NCI-H2196 treated with DMSO at 0.1 percent for 48 hours (cell line): Measurements from ENCODE around the gene ZNF488.

Experiments
- DNase-seq: peaks from one replicate; lab custom pipeline; 2025; ENCODE audit not compliant: unreplicated experiment; lab: John Stamatoyannopoulos, UW

ZNF488 gene

GRCh38 chr10:47367646-47368045 lies 16.4 kb downstream of the ZNF488 start:
- DNase-seq = no peak

- no peak for DNase-seq
Observed at GRCh38 chr10:47366731-47367460, 17.2 kb downstream of the ZNF488 start.

GRCh38 chr10:47366181-47366631 lies 17.9 kb downstream of the ZNF488 start:
- no peak for DNase-seq

- no peak for DNase-seq
Observed at GRCh38 chr10:47365431-47366180, 18.5 kb downstream of the ZNF488 start.

GRCh38 chr10:47364911-47365310 lies 19.2 kb downstream of the ZNF488 start:
- DNase-seq = no peak

- DNase-seq = peak; percentile 17
Observed at GRCh38 chr10:47364366-47364765, 19.7 kb downstream of the ZNF488 start.

- DNase-seq = no peak
Observed at GRCh38 chr10:47363781-47364180, 20.3 kb downstream of the ZNF488 start.

GRCh38 chr10:47362199-47362598 lies 21.9 kb downstream of the ZNF488 start:
- DNase-seq = no peak

GRCh38 chr10:47361293-47361692 lies 22.8 kb downstream of the ZNF488 start:
- no peak for DNase-seq

- no peak for DNase-seq
Observed at GRCh38 chr10:47360419-47361040, 23.6 kb downstream of the ZNF488 start.

GRCh38 chr10:47359626-47360418 lies 24.3 kb downstream of the ZNF488 start:
- no peak for DNase-seq

GRCh38 chr10:47359101-47359500 lies 25.0 kb downstream of the ZNF488 start:
- no peak for DNase-seq

GRCh38 chr10:47358457-47358856 lies 25.6 kb downstream of the ZNF488 start:
- no peak for DNase-seq

GRCh38 chr10:47357911-47358310 lies 26.2 kb downstream of the ZNF488 start:
- DNase-seq = no peak

GRCh38 chr10:47357131-47357582 lies 26.9 kb downstream of the ZNF488 start:
- DNase-seq = no peak

- DNase-seq = no peak
Observed at GRCh38 chr10:47356708-47357107, 27.4 kb downstream of the ZNF488 start.

GRCh38 chr10:47354900-47355299 lies 29.2 kb downstream of the ZNF488 start:
- DNase-seq = no peak

- no peak for DNase-seq
Observed at GRCh38 chr10:47354165-47354564, 29.9 kb downstream of the ZNF488 start.

- no peak for DNase-seq
Observed at GRCh38 chr10:47353351-47353750, 30.7 kb downstream of the ZNF488 start.

- no peak for DNase-seq
Observed at GRCh38 chr10:47351899-47352815, 31.9 kb downstream of the ZNF488 start.
